WI38 (cell line): ENCODE results near the gene ITPKB.

Source experiments
- H3K4me3 ChIP-seq: 2 replicates; pipeline ENCODE4 v1.5.1; 2011; ENCODE audit warnings: low read depth, mild to moderate bottlenecking, control low read depth, low read length
- CTCF ChIP-seq: IDR thresholded peaks from 2 replicates; pipeline ENCODE4 v1.5.1; 2012; ENCODE audit warnings: low read depth, mild to moderate bottlenecking, control low read depth, low read length

The ITPKB gene

GRCh38 chr1:226636847-226637096 lies 102.3 kb downstream of the ITPKB start:
- TF ChIP-seq CTCF: no peak
- no peak overlapping the region for H3K4me3 ChIP-seq

GRCh38 chr1:226635456-226635941 lies 103.6 kb downstream of the ITPKB start:
- H3K4me3 ChIP-seq: no peak overlapping the region
- no peak for TF ChIP-seq CTCF

- TF ChIP-seq CTCF: no peak
- H3K4me3 ChIP-seq: no peak overlapping the region
Observed at GRCh38 chr1:226634611-226635246, 104.4 kb downstream of the ITPKB start.

GRCh38 chr1:226634166-226634588 lies 104.9 kb downstream of the ITPKB start:
- no peak overlapping the region for H3K4me3 ChIP-seq
- peak; percentile 86 for TF ChIP-seq CTCF

GRCh38 chr1:226633541-226634165 lies 105.4 kb downstream of the ITPKB start:
- no peak for TF ChIP-seq CTCF

GRCh38 chr1:226632922-226633351 lies 106.1 kb downstream of the ITPKB start:
- H3K4me3 ChIP-seq: no peak overlapping the region
- TF ChIP-seq CTCF: no peak

More at GRCh38 chr1:226633541-226634165, 105.4 kb downstream of the ITPKB start:
- H3K4me3 ChIP-seq: no peak overlapping the region

- no peak overlapping the region for H3K4me3 ChIP-seq
- no peak for TF ChIP-seq CTCF
Observed at GRCh38 chr1:226632169-226632879, 106.8 kb downstream of the ITPKB start.
